IPS-15b (cell line): ENCODE results near the gene BCAS3.

Experiments
- H3K27me3 ChIP-seq: one replicate; pipeline ENCODE4 v1.6.1; 2013; ENCODE audit warnings: low read length; ENCODE audit not compliant: control insufficient read depth, insufficient read depth
- H3K36me3 ChIP-seq: one replicate; pipeline ENCODE4 v1.6.1; 2013; ENCODE audit warnings: low read length; ENCODE audit not compliant: control insufficient read depth, insufficient read depth
- H3K4me1 ChIP-seq: one replicate; pipeline ENCODE4 v1.6.1; 2013; ENCODE audit warnings: mild to moderate bottlenecking, low read length; ENCODE audit not compliant: control insufficient read depth, insufficient read depth
- H3K4me3 ChIP-seq: one replicate; pipeline ENCODE4 v1.5.1; 2013; ENCODE audit warnings: low read depth, low read length
- H3K9ac ChIP-seq: one replicate; pipeline ENCODE4 v1.6.1; 2013; ENCODE audit warnings: low read depth, mild to moderate bottlenecking, low read length
- H3K9me3 ChIP-seq: one replicate; pipeline ENCODE4 v1.6.1; 2013; ENCODE audit warnings: mild to moderate bottlenecking, low read length; ENCODE audit not compliant: control insufficient read depth, insufficient read depth

BCAS3 gene

DNA sequence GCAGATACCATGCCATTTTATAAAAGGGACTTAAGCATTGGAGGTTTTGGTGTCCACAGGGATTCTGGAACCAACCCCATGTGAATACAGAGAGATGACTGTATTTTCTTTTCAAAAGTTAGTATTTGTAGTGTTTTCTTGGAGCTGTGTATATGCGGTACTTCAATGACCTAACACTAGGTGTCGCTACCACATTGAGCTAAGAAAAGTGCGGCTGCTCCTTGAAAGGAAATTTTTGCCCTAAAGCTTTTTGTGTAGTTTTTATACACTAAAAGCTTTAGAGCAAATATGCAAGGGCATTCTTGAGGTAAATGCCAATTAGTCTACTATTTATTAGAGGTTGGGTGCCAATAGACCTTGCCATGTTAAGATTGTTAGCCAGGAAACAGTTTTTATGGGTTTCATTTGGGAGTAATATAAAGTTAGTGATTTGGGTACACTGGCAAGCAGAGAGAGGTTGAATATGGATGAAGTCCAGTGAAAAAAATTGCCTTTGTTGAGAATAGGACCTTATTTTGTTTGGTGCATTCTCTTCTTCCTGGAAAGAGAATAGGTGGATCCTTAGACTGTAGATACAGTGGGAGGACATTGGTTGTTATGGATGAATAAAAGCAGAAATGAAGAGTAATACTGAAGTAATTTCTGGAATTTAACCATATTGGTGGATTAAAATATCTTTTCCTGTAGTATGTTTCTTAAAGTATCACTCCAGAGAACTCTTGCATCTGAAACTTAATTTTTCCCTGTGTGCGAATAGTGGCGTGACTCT lies 43.3 kb downstream of the BCAS3 start:
- no peak overlapping the region for H3K9ac ChIP-seq
- no peaks in the 10 kb centered on the region for H3K9me3 ChIP-seq
- H3K27me3 ChIP-seq, result no peaks in the 10 kb centered on the region
- peaks cover 3% of the 10 kb centered on the region for H3K4me1 ChIP-seq
- H3K36me3 ChIP-seq, result no peaks in the 10 kb centered on the region
- H3K4me3 ChIP-seq, result no peak overlapping the region

GRCh38 chr17:60724647-60725046 lies 47.0 kb downstream of the BCAS3 start:
- no peak overlapping the region for H3K9ac ChIP-seq
- H3K4me1 ChIP-seq, result peaks cover 3% of the 10 kb centered on the region
- no peaks in the 10 kb centered on the region for H3K27me3 ChIP-seq
- H3K36me3 ChIP-seq, result no peaks in the 10 kb centered on the region
- no peaks in the 10 kb centered on the region for H3K9me3 ChIP-seq
- H3K4me3 ChIP-seq, result no peak overlapping the region

DNA sequence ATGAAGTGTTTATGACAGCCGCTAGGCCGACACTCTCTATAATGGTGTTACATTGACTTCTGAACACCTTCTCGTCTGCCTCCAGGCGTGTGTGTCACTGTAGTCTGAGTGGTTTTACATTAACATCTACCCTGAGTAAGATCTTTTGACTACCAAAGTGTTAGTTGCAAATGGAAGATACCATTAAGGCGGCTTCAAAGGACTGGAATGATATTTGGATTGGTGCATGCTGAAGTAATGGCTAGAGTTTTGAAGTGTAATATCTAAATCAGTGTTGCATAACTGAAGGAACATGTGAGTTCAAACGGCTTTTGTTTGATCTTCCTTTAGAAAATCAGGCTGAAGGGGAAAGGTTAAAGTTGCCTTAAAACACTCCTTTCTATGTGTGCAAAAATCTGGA lies 52.2 kb downstream of the BCAS3 start:
- H3K4me3 ChIP-seq, result no peak overlapping the region
- H3K27me3 ChIP-seq, result no peaks in the 10 kb centered on the region
- H3K9ac ChIP-seq, result no peak overlapping the region
- H3K9me3 ChIP-seq, result no peaks in the 10 kb centered on the region
- H3K4me1 ChIP-seq, result no peaks in the 10 kb centered on the region
- H3K36me3 ChIP-seq, result no peaks in the 10 kb centered on the region

GRCh38 chr17:60730273-60730672 lies 52.6 kb downstream of the BCAS3 start:
- no peaks in the 10 kb centered on the region for H3K36me3 ChIP-seq
- no peaks in the 10 kb centered on the region for H3K4me1 ChIP-seq
- no peak overlapping the region for H3K4me3 ChIP-seq
- no peak overlapping the region for H3K9ac ChIP-seq
- H3K27me3 ChIP-seq, result no peaks in the 10 kb centered on the region
- no peaks in the 10 kb centered on the region for H3K9me3 ChIP-seq

- no peaks in the 10 kb centered on the region for H3K9me3 ChIP-seq
These were observed 60.6 kb downstream of the BCAS3 start for GRCh38 chr17:60738287-60738686.

DNA sequence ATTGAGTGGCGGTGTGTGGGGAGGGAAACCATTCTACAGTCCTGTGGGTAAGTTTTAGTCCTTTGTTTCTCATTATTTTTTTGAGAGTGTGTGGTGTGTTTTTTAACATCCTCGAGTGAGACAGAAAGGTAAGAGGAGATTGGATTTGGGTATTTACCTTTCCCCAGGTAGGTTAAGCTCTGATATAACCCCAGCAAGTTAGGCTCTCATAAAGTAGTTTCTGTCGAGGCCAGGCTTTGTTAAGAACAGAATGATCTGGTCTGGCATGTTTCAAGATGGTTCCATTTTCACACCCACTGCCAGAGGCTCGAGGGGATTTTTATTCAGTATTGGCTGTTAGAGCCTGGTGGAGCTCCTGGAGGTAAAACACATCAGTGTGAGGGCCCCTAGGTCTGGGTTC lies 62.9 kb downstream of the BCAS3 start:
- Histone ChIP-seq H3K4me1 (peaks cover 10% of the 10 kb centered on the region), H3K36me3 (no peaks in the 10 kb centered on the region), H3K4me3 (no peak overlapping the region), H3K27me3 (no peaks in the 10 kb centered on the region), H3K9ac (no peak overlapping the region), H3K9me3 (no peaks in the 10 kb centered on the region)

More at GRCh38 chr17:60738287-60738686, 60.6 kb downstream of the BCAS3 start:
- Histone ChIP-seq H3K9ac (no peak overlapping the region), H3K4me3 (no peak overlapping the region), H3K27me3 (no peaks in the 10 kb centered on the region), H3K36me3 (no peaks in the 10 kb centered on the region), H3K4me1 (no peaks in the 10 kb centered on the region)

- Histone ChIP-seq H3K4me1 (peaks cover 10% of the 10 kb centered on the region), H3K27me3 (no peaks in the 10 kb centered on the region), H3K36me3 (no peaks in the 10 kb centered on the region), H3K4me3 (no peak overlapping the region), H3K9ac (no peak overlapping the region), H3K9me3 (no peaks in the 10 kb centered on the region)
These were observed 63.4 kb downstream of the BCAS3 start for GRCh38 chr17:60741031-60741430.

- H3K9me3 ChIP-seq, result no peaks in the 10 kb centered on the region
- peaks cover 21% of the 10 kb centered on the region for H3K4me1 ChIP-seq
- no peaks in the 10 kb centered on the region for H3K36me3 ChIP-seq
- no peak overlapping the region for H3K9ac ChIP-seq
- no peak overlapping the region for H3K4me3 ChIP-seq
- H3K27me3 ChIP-seq, result no peaks in the 10 kb centered on the region
These were observed 65.6 kb downstream of the BCAS3 start for GRCh38 chr17:60743282-60743681.

- Histone ChIP-seq H3K4me3 (no peak overlapping the region), H3K36me3 (no peaks in the 10 kb centered on the region), H3K4me1 (peaks cover 25% of the 10 kb centered on the region), H3K27me3 (no peaks in the 10 kb centered on the region), H3K9me3 (no peaks in the 10 kb centered on the region), H3K9ac (no peak overlapping the region)
These were observed 66.1 kb downstream of the BCAS3 start for GRCh38 chr17:60743799-60744198.

DNA sequence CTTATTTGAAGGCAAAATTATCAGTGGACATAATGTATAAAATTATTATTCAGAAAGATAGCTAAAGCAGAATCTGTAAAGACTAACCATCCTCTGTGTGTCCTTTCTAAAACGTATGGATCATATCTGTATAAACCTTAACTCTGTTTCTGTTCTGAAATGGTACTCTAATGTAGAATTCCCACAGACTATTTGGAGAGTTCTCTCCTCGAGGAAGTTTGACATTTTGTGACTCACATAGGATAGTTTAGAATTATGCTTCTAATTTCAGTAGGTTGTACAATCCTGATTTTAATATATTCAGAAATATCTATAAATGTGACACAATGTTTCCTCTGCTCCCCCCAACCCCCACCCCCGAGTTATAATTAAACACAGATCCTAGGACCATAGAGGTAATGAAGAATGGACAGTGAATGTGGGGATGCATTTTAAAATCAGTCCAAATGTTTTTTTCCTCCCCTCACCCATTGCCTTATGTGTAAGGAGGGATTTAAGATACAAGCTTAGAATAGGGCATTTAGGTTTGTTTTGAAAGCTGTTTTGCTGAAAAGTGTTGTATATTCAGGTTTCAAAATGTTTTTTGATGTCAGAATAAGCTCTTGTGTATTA lies 66.8 kb downstream of the BCAS3 start:
- Histone ChIP-seq H3K4me3 (no peak overlapping the region), H3K9me3 (no peaks in the 10 kb centered on the region), H3K36me3 (no peaks in the 10 kb centered on the region), H3K4me1 (peaks cover 30% of the 10 kb centered on the region), H3K9ac (no peak overlapping the region), H3K27me3 (no peaks in the 10 kb centered on the region)

GRCh38 chr17:60745544-60745943 lies 67.9 kb downstream of the BCAS3 start:
- no peak overlapping the region for H3K4me3 ChIP-seq
- H3K36me3 ChIP-seq, result no peaks in the 10 kb centered on the region
- H3K27me3 ChIP-seq, result no peaks in the 10 kb centered on the region
- H3K9me3 ChIP-seq, result no peaks in the 10 kb centered on the region
- peaks cover 30% of the 10 kb centered on the region for H3K4me1 ChIP-seq
- no peak overlapping the region for H3K9ac ChIP-seq

DNA sequence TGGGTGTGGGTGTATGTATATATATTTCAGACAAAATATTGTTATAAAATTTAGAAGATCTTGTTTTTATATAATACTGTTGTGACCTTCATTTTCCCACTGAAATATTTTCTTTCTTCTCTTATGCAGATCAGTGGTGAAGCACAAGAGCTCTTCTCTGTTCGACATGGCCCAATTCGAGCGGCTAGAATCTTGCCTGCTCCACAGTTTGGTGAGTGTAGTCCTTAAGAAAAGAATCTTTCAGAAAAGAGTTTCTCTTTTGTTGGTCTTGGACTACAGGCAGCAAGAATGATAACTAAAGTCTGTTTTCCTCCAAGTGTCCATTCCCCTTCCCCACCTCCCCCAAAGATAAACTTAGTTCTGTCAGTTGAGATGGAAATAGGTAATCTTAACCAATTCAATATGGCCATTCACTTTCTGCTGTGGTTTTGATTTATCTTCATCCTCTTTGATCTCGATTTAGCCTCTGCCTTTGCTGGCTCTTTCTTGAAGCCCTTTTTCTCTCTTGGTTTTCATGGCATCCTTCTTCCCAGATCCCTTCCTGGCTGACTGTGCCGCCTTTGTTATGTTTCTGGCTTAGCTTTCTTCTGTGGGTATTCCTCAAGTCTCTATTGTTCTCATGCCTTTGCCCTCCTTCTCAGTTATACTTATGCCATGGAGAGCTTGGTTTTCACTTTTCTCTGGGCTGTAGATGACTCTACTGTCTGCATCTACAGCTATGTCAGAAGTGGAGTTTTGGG lies 69.6 kb downstream of the BCAS3 start:
- no peaks in the 10 kb centered on the region for H3K27me3 ChIP-seq
- peaks cover 30% of the 10 kb centered on the region for H3K4me1 ChIP-seq
- H3K4me3 ChIP-seq, result no peak overlapping the region
- no peaks in the 10 kb centered on the region for H3K36me3 ChIP-seq
- H3K9ac ChIP-seq, result no peak overlapping the region
- H3K9me3 ChIP-seq, result no peaks in the 10 kb centered on the region
